HL-60/S4 treated with phorbol 12-myristate 13-acetate at 8.2 ng/mL for 4 days and 3 days (cell line): Measurements from ENCODE around the gene SDHA.
"Not testable (repeated sequence)": the region's sequence is repeated elsewhere in the genome, so short reads cannot be mapped to it uniquely, and the experiment has no call there.

Experiments used
- in situ Hi-C: fragments of 300-500 bp; cut with MboI; formaldehyde crosslinking; loops from 2 replicates; pipeline ENCODE4 v1.15.0; 2022; ENCODE audit warnings: low sequenced_read_pairs

SDHA gene

DNA sequence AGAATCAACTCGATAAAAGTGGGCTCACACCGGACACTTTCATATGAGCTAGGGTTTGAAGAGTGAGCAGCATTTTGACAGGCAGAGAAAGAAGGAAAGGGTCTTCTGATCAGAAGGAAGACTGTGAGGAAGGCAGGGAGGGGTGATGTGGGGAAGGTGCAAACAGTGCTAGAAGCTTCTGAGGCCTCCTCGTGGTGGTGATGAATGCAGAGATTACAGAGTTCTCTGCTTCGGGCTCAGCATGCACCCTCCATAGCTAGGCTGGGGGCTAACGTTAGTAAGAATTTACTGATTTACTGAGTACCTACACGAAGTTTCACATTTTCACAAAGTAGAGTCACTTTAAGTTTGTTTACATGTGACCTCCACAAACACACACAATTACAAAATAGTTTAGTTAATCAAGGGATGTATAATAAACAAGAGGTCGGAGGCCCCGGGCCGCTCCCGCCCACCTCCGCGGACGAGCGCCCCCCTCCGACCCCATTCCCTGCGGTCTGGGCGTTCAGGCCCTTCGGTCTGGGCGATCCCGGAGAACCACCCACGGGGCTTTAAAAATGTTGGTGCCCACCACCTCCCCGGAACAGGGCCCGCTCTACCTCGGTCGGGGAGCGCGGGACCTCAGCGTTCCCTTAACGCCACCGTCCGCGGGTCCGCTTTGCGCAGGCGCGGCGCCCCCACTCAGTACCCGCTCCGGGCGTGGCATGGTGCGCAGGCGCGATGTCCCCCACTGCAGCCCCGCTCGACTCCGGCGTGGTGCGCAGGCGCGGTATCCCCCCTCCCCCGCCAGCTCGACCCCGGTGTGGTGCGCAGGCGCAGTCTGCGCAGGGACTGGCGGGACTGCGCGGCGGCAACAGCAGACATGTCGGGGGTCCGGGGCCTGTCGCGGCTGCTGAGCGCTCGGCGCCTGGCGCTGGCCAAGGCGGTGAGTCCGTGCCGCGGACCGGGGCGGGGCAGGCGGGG, at the start of gene SDHA, which contains the start of gene CCDC127:
SDHA (plus strand) TSS at position 827 of the 963 bp plus-strand sequence; CDS start at position 863, 36 bp downstream.
CCDC127 (minus strand) TSS at position 660 of the 963 bp plus-strand sequence. CDS start 1,304 bp downstream, outside the sequence.
- in situ Hi-C loops, result not testable (repeated sequence)

DNA sequence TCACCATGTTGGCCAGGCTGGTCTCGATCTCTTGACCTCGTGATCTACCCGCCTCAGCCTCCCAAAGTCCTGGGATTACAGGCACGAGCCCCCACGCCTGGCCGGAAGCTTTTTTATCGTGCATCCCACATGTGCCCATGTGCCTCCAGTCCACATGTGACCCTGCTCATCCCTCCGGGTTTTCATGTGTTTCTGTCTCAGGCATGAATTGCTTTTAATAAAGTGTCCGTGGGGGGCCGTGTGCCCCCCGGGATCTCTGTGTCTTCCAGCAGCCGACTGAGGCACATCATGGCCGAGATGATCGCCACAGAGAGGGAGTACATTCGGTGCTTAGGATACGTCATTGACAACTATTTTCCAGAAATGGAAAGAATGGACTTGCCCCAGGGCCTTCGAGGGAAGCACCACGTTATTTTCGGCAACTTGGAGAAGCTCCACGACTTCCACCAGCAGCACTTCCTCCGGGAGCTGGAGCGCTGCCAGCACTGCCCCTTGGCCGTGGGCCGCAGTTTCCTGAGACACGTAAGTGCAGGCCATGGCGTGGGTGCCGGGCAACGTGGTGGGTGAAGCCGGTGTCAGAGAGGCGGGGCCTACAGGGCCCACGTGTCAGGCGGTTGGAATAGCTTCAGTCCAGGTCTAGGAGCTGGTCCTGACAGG, 48.9 kb upstream of the SDHA start:
- in situ Hi-C loops, result no loop called here

DNA sequence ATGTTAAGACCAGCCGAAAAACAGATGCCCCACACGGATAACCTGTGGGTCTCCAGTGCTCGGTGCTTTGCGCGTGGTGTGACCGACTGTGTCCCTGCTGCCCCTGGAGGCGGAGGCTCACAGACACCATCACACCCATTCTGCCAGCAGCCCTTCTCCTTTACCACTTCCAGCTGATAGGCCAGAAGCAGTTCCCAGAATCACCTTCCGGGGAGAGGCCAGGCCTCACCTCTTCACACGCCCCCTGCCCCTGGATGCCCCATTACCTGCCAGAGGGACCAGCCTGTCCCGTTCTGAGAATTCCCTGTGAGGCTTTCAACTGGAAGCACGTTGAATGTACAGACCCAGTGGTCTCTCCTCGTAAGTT, 48.4 kb upstream of the SDHA start:
- in situ Hi-C loops, result no loop called here

DNA sequence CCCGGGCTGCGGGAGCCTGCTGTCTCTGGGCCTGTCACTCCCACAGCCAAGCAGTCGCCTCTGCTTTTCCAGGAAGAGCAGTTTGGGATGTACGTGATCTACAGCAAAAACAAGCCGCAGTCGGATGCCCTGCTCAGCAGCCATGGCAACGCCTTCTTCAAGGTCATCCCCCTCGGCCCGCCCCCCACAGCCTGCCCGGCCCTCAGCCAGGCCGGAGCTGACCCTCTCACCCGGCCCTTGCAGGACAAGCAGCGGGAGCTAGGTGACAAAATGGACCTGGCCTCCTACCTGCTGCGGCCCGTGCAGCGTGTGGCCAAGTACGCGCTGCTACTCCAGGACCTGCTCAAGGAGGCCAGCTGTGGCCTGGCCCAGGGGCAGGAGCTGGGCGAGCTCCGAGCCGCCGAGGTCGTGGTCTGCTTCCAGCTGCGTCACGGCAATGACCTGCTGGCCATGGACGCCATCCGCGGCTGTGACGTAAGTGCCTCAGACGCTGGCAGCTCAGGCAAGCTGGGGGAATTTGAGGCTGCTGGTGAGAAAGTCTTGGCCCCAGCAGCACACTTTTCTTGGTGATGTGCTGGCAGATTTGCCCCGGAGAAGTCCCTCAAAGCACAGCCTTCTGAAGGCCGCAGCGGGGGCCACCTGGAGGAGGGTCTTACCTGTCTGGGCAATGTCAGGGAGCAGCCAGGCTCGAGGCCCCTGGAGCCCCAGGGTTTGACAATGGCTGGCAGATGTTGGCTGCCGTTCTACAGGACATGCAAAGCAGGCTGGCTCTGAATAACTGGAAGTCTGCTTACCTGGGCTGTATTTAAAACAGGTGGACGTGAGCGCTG, 46.9 kb upstream of the SDHA start:
- in situ Hi-C loops, result no loop called here

DNA sequence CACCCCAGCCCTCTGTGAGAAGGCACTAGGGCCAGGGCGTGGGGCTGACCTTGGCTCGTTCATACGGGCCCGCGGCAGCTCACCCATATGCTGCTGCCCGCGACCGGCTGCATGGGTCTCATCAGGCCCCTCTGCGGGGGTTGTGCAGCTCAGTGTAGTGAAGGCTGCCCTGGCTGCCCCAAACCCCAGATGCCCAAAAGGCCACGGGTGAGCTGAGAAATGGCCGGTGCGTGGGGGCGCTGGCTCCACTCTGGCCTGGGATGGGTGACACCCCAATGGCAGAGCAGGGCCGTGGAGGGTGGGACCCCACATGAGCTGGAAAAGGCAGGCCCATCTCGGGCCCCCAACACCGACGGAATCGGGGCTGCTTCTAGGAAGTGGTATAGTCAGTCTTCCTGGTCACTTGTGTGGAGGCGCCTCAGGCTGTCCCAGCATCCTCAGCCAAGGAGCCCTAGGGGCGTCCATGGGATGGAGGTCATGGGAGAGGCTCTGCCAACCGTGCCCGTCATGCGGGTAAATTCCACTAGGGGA, 46.3 kb upstream of the SDHA start:
- in situ Hi-C loops, result no loop called here

DNA sequence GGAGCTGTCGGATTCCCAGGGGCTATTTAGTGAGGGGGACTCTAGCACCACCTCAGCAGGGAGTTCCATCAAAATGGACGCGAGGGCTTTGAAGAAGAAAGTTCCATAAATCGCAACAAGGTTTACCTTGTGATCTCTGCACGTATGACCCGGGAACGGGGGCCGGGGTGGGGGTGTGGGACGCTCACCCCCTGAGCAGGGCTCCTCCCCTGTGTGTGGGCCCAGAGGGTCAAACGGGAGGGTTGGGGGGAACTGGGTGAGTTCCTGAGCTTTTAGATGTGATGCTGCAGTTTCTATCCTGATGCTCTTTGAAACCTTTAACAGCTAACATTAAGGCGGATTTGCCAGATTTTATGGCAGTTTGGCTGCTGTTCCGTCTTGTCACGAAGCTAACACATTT, 45.7 kb upstream of the SDHA start:
- in situ Hi-C loops, result no loop called here

DNA sequence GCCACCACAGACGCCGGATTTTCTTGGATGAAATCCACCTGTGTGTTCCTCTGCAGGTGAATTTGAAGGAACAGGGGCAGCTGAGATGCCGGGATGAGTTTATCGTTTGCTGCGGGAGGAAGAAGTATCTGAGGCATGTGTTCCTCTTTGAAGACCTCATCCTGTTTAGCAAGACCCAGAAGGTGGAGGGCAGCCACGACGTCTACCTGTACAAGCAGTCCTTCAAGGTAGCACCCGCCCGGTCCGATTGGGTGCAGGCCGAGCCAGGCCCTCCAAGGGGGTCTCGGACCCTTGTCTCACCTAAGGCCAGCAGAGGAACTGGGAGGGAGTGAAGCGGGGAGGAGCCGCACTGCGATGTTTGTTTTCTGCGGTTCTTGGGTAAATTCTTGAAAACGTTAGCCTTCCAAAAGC, 45.3 kb upstream of the SDHA start:
- in situ Hi-C loops, result no loop called here

DNA sequence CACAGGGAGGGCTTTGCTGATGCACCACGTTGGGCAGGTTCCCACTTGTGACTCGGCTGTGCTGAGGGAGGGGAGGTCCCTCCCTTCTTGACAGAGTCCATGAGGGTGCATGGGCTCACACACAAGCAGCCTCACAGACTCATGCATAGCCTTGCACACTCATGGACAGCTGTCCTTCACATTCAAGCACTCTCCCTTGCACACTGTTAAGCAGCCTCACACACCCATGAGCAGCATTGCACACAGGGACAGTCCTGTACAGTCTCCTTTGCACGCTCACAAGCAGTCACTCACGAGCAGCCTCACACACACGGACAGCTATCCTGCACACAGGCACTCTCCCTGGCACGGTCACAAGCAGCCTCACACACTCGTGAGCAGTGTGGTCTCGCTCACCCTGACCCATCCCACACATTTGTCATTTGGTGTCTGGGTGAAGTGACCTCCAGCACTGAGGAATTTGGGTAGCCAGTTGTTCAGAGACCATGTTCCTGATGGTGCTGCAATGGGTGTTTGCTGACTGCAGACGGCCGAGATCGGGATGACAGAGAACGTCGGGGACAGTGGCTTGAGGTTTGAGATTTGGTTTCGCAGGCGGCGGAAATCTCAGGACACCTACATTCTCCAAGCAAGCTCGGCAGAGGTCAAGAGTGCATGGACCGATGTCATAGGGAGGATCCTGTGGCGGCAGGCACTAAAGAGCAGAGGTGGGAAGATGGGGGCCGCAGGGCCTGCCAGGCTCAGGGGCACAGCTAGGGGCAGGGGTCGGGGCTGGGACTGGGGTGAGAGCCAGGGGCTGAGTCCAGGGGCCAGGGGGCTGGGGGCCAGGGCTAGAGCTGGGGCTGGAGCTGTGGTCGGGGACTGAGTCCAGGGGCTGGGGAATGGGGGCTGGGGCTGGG, 44.5 kb upstream of the SDHA start:
- in situ Hi-C loops, result no loop called here

DNA sequence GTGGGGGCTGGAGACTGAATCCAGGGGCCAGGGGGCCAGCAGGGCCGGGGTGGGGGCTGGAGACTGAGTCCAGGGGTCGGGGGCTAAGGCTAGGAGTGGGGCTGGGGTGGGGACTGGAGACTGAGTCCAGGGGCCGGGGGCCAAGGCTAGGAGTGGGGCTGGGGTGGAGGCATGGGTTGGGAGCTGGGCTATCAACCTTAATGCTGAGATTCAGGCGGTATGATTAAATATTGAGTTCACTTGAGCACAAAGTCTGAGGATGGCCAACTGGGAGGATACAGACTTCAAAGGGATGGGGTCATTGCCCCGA, 43.9 kb upstream of the SDHA start:
- in situ Hi-C loops, result no loop called here

DNA sequence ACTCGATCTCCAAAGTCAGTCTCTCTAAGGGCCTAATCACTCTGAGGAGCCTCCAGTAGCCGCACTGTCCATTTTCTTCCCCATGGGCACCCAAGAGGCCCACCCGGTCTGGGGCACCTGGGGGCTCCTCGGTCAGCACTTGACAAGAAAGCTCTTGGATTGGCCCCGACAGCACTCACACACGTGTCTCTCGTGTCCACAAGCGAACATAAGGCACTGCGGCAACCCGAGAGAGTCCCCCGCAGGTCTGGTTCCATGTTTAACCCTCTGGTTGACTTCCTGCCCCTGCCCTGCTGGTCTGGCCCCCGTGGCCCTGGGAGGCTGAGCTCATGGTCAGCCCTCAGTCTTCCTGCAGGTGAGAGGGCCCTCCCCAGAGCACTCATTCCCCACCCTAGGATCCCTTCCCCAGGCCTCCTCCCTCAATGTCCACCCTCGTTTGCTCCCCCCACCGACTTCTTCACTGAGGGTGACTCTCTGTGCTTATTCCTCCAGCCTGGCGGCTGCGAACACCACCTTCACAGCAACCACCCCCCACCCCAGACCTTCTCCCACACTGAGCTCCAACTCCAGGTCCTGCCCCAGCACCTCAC, 43.1 kb upstream of the SDHA start:
- in situ Hi-C loops, result no loop called here

DNA sequence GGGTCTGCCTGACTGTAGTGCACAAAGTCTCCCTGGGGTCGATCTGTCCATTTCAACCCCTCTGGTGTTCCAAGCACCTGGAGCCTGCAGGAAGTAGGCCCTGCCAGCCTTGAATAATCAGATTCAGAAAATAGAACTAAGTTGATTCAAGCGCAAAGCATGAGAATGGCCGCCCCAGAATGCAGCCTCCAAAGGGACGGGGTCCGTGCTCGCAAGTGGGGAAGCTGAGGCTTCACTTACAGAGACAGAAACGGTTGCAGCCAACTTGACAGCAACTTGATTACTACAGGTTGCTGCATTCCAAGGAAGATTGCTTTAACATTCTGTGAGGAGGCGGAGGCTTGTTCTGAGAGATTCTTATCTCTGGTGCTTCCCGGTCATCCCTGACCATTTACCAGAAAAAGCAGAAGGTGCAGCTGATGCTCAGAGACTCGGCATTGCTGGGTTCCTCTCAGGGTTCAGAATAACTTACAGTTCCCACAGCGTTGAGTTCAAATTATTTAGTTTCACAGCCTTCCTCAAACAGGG, 41.8 kb upstream of the SDHA start:
- in situ Hi-C loops, result no loop called here

DNA sequence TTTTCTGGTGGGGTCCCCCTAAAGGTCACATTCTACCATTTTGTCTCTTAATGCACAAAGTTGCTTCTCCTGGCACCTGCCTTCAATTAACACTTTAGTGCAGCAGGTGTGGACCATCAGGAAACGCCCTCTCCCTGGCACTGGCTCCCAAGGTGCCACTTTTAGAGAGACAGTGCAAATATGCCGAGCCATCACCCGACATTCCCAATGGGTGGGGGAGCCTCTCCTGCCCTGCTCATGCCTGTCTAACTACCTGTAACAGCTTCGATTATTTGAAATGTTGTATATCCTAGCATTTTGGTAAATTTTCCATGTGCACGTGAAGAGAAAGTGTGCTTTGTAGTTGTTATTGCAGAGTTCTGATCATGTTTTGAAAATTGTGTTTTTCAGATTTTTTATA, 40.0 kb upstream of the SDHA start:
- in situ Hi-C loops, result no loop called here

DNA sequence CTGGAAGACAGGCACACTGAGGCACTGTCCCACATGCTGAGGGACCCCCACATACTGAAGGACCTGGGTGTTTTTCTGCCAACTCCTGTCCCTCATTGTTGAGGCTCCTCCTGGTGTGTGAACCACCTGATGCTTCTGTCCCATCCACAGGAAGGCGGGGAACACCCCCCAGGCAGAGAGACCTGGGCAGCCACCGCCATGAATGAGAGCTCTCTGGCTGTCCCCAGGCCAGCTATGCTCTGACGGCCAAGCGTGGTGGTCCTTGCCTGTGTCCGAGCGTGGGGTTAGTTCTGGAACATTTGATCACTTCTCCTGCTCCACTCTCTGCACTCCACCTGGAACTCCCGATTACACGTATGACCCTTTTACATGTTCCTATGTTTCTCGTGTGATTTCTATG, 38.7 kb upstream of the SDHA start:
- in situ Hi-C loops, result no loop called here

DNA sequence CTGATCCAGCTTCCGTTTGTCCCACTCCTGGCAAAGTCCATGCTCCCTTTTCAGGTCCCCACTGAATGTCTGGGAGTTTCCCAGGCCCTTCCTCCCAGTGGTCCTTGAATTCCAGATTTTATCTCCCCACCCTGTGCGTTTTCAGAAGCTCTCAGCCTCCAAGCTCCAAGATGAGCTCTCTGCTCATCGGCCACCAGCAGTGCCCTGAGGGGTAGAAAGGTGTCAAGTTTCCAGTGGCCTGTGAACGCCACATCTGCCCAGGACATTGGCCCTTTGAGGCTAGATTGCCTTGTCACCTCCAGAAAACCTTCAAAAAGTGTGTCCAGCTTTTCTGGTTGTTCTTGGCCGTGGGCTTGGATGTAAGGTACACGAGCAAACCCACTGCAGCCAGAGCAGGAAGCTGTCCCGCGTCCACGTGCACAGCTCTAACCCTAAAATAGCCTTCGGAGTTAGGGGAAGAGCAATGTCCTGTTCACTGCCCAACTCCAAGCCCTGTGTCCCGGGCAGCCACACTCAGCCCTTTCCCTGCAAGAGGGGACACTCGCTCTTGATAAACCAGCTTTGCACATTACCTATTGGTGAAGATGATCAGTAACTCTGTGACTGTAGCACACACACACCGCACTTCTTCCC, 37.7 kb upstream of the SDHA start:
- in situ Hi-C loops, result no loop called here

DNA sequence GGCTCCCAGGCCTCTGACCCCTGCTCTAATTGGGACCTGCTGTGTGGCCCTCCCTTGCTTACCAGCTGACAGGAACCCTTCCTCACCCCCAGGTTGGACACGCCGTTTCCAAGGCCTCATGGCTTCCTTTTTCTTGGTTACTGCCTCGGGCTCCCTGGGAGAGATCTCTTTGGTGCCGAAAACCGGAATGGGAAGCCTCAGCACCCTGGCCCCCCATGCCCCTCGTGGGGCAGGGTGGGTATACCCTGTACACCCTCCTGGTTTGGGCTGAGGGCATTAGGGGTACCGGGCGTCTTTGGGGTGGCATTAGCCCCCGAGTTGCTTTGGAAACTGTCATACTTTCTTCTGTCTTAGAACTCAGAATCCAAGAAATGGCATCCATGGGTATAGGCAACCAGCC, 37.0 kb upstream of the SDHA start:
- in situ Hi-C loops, result no loop called here

DNA sequence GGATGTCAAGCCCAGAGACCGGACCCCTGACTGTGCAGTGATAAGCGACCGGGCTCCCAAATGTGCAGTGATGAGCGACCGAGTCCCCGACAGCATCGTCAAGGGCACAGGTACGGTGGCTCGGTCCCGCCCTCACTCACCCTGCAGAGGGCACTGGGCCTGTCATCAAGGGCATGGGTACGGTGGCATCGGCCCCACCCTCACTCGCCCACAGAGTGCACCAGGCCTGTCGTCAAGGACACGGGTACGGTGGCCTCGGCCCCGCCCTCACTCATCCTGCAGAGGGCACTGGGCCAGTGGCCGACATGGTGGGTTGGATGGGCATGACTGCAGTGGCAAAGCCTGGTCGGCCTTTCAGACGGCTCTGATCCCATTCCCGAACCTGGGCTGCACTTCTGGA, 36.6 kb upstream of the SDHA start:
- in situ Hi-C loops, result no loop called here

DNA sequence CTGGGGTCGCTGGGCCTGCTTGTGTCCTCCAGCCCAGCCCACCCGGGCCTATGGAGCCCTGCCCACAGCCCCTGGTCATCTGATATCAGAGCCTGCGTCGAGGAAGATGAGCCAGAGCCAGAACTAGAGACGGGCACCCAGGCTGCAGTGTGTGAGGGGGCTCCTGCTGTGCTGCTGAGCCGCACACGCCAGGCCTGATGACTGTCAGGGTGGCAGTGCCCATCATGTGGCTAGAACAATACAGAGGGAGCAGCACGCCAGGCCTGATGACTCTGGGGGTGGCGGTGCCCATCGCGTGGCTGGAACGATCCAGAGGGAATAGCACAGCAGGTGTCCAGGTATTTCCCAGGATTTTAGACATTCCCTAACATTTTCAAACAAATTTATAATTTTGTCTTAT, 36.0 kb upstream of the SDHA start:
- in situ Hi-C loops, result no loop called here

DNA sequence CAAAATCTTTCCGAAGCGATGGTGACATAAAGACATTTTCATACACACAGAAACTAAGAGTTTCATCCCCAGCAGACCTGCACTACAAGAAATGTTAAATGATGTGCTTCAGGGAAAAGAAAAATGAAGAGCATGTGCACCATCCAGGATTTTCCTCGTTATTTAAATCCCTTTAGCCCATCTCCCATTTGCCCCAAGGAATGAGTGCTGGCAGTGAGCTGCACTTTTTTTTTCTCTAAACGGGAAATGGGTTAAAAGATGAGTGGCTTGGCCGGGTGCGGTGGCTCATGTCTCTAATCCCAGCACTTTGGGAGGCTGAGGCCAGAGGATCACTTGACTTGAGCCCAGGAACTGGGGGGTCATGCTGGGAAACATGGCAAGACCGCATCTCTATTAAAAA, 33.6 kb upstream of the SDHA start:
- in situ Hi-C loops, result no loop called here
